Panc1 (cell line): Measurements from ENCODE around the gene WBP1L. TPM values are rescaled to one million over a fixed set of nuclear protein-coding genes. Genes with fewer than 3 reads are reported as not detected.
A peak's percentile ranks its signal among the peaks of the same experiment; 100 is the strongest.

Experiments
- ATAC-seq: fragments of 200-7000 bp; cut with Tn5 transposase; 2 replicates; pipeline ENCODE4 v1.9.1; 2020; ENCODE audit warnings: mild to moderate bottlenecking, moderate library complexity
- BruUV-seq: library from RNA; stranded (reverse); fragments of 400-500 nt; replicated peaks from 2 replicates; lab custom pipeline; 2021; lab: Mats Ljungman, UMichigan
- CTCF ChIA-PET: fragments of 300-600 bp; sonication (Branson Sonifier 250); formaldehyde crosslinking; loops from one replicate; lab custom pipeline; 2022; ENCODE audit warnings: antibody characterized with exemption; lab: Charles Lee
- POLR2A ChIA-PET: fragments of 300-600 bp; sonication (Branson Sonifier 250); formaldehyde crosslinking; loops from one replicate; lab custom pipeline; 2022; ENCODE audit warnings: antibody characterized with exemption; lab: Charles Lee
- DNase-seq: peaks from one replicate; pipeline ENCODE4 v3.0.0-alpha.2; 2010; ENCODE audit warnings: low read depth, low spot score
- H3K27ac ChIP-seq: 2 replicates; pipeline ENCODE4 v1.5.1; 2011; ENCODE audit warnings: mild to moderate bottlenecking, low read length, inconsistent platforms
- H3K27me3 ChIP-seq: fragments of 200-500 bp; sonication (Bioruptor generic); 2 replicates; pipeline ENCODE4 v1.6.0; 2014; ENCODE audit warnings: low read length, inconsistent platforms; ENCODE audit not compliant: control insufficient read depth, insufficient read depth
- H3K36me3 ChIP-seq: fragments of 200-500 bp; sonication (Bioruptor generic); 2 replicates; pipeline ENCODE4 v1.5.1; 2014; ENCODE audit warnings: inconsistent platforms, mild to moderate bottlenecking, low read length, moderate library complexity; ENCODE audit not compliant: control insufficient read depth, insufficient read depth
- H3K4me1 ChIP-seq: 2 replicates; pipeline ENCODE4 v1.5.1; 2011; ENCODE audit warnings: inconsistent platforms, mild to moderate bottlenecking, low read length, moderate library complexity; ENCODE audit not compliant: control insufficient read depth, insufficient read depth
- H3K4me3 ChIP-seq, 2 experiments: 2 replicates each; pipeline ENCODE4 v1.5.1; 2011 to 2012; ENCODE audit warnings: low read depth in 2 of 2, low read length in 2 of 2, mild to moderate bottlenecking in 2 of 2, inconsistent platforms in 1 of 2, moderate library complexity in 1 of 2
- H3K9me3 ChIP-seq: fragments of 200-500 bp; sonication (Bioruptor generic); 2 replicates; pipeline ENCODE4 v1.5.1; 2014; ENCODE audit warnings: low read depth, mild to moderate bottlenecking, inconsistent platforms, low read length, moderate library complexity; ENCODE audit not compliant: control insufficient read depth, insufficient read depth
- POLR2AphosphoS5 ChIP-seq: IDR thresholded peaks from 2 replicates; pipeline ENCODE4 v1.6.1; 2012; ENCODE audit warnings: mild to moderate bottlenecking, low read depth, low read length, moderate library complexity
- SIN3A ChIP-seq: IDR thresholded peaks from 2 replicates; pipeline ENCODE4 v1.6.1; 2012; ENCODE audit warnings: low read depth, mild to moderate bottlenecking, low read length, moderate library complexity, borderline replicate concordance; ENCODE audit not compliant: insufficient read depth
- TCF7L2 ChIP-seq: IDR thresholded peaks from 2 replicates; pipeline ENCODE4 v1.6.1; 2011; ENCODE audit warnings: mild to moderate bottlenecking, low read depth, low read length, inconsistent platforms
- in situ Hi-C: cut with HindIII; loops from 2 replicates; pipeline ENCODE4 v1.10.0; 2016; ENCODE audit warnings: low sequenced_read_pairs, low pct_unique_long_range_greater_than_20kb
- intact Hi-C: fragments of 100-400 bp; cut with micrococcal nuclease; formaldehyde crosslinking; loops from one replicate; pipeline ENCODE4 v1.10.0; 2022; ENCODE audit not compliant: unreplicated experiment
- total RNA-seq: library from RNA; stranded (reverse); gene quantifications from one replicate; pipeline ENCODE4 v1.2.1, GENCODE V29; 2021; ENCODE audit not compliant: unreplicated experiment
- TF ChIP-seq, protein P1 (sequence below), 2 experiments: IDR thresholded peaks; 2 replicates each; pipeline ENCODE4 v1.6.1; 2011 to 2012; ENCODE audit warnings: low read depth in 2 of 2, control low read depth in 1 of 2, low read length in 1 of 2, mild to moderate bottlenecking in 1 of 2, moderate library complexity in 1 of 2; ENCODE audit not compliant: insufficient read depth in 1 of 2
- TF ChIP-seq, protein P2 (sequence below): fragments of 450-650 bp; IDR thresholded peaks from 2 replicates; pipeline ENCODE4 v1.5.1; 2017; ENCODE audit warnings: mild to moderate bottlenecking

Gene WBP1L
- total RNA-seq, 1 experiment from 2014 or later, result 91.3 TPM

DNA sequence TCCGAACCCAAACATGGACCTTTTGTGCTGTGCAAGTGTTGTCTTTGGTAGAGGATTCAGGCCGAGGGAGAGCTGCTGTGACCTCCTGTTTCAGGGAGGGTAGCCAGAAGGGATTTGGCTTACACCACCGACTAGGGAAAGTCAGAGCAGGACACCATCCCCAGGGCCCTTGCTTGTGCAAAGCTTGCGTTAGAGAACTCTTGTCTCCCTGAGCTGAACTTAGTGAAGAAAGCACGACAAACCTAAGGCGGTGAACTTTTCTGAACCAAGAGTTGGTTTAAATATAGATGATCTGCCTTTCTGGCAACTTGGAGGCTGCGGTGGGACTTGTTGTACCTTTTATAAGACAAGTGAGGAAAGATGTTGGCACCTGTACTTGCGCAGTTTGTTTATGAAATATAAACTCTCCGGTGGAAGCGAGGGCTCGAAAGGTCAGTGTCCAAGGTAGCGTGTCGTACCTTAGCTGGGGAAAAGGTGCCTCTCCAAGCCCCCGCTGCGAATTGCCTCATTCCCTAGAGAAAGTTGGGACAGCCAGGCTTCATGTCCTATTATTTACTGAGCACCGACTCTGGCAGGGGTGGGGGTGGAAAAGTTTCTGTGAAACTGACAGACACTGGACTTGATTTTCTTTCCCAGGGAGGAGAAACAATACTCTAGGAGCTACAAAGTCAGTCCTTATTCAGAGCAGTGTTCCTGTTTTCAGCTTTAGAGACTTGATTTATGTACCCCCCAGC lies 31.6 kb downstream of the WBP1L start:
- in situ Hi-C loops (no loop called here), intact Hi-C loops (no loop called here)
- BruUV-seq, result no TSS peak
- ATAC-seq (peak; percentile 29), DNase-seq (no peak)
- ChIA-PET POLR2A (interaction anchor here (0.6 to 0.9 kb wide), 6 partner anchors 10 to 839 kb away, joined by 5 to 12 read pairs (median 6); partner anchors contain the start of gene SFXN2), CTCF (interaction anchor here (0.6 to 0.7 kb wide), 5 partner anchors 62 to 318 kb away, joined by 4 to 5 read pairs (median 5); no protein-coding TSS in a partner anchor)
- no peaks in the 10 kb centered on the region for H3K9me3 ChIP-seq
- peaks cover 89% of the 10 kb centered on the region for H3K4me1 ChIP-seq
- peak overlapping the region; percentile 21 to 53 for H3K4me3 ChIP-seq
- TF ChIP-seq, protein P1, sequence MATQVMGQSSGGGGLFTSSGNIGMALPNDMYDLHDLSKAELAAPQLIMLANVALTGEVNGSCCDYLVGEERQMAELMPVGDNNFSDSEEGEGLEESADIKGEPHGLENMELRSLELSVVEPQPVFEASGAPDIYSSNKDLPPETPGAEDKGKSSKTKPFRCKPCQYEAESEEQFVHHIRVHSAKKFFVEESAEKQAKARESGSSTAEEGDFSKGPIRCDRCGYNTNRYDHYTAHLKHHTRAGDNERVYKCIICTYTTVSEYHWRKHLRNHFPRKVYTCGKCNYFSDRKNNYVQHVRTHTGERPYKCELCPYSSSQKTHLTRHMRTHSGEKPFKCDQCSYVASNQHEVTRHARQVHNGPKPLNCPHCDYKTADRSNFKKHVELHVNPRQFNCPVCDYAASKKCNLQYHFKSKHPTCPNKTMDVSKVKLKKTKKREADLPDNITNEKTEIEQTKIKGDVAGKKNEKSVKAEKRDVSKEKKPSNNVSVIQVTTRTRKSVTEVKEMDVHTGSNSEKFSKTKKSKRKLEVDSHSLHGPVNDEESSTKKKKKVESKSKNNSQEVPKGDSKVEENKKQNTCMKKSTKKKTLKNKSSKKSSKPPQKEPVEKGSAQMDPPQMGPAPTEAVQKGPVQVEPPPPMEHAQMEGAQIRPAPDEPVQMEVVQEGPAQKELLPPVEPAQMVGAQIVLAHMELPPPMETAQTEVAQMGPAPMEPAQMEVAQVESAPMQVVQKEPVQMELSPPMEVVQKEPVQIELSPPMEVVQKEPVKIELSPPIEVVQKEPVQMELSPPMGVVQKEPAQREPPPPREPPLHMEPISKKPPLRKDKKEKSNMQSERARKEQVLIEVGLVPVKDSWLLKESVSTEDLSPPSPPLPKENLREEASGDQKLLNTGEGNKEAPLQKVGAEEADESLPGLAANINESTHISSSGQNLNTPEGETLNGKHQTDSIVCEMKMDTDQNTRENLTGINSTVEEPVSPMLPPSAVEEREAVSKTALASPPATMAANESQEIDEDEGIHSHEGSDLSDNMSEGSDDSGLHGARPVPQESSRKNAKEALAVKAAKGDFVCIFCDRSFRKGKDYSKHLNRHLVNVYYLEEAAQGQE (IDR thresholded peaks at IDR 0.05; ENCODE audit: insufficient read depth in 1 of 2, low read depth in 2 of 2, low read length in 1 of 2), result no peak
- TF ChIP-seq TCF7L2, result no peak
- TF ChIP-seq, protein P2, sequence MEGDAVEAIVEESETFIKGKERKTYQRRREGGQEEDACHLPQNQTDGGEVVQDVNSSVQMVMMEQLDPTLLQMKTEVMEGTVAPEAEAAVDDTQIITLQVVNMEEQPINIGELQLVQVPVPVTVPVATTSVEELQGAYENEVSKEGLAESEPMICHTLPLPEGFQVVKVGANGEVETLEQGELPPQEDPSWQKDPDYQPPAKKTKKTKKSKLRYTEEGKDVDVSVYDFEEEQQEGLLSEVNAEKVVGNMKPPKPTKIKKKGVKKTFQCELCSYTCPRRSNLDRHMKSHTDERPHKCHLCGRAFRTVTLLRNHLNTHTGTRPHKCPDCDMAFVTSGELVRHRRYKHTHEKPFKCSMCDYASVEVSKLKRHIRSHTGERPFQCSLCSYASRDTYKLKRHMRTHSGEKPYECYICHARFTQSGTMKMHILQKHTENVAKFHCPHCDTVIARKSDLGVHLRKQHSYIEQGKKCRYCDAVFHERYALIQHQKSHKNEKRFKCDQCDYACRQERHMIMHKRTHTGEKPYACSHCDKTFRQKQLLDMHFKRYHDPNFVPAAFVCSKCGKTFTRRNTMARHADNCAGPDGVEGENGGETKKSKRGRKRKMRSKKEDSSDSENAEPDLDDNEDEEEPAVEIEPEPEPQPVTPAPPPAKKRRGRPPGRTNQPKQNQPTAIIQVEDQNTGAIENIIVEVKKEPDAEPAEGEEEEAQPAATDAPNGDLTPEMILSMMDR, result no peak
- no peak for TF ChIP-seq SIN3A
- no peak; the same call in 1 of the 2 replicates for TF ChIP-seq POLR2AphosphoS5
- no peaks in the 10 kb centered on the region for H3K36me3 ChIP-seq
- H3K27me3 ChIP-seq, result no peaks in the 10 kb centered on the region
- peak overlapping the region; percentile 94 for H3K27ac ChIP-seq

DNA sequence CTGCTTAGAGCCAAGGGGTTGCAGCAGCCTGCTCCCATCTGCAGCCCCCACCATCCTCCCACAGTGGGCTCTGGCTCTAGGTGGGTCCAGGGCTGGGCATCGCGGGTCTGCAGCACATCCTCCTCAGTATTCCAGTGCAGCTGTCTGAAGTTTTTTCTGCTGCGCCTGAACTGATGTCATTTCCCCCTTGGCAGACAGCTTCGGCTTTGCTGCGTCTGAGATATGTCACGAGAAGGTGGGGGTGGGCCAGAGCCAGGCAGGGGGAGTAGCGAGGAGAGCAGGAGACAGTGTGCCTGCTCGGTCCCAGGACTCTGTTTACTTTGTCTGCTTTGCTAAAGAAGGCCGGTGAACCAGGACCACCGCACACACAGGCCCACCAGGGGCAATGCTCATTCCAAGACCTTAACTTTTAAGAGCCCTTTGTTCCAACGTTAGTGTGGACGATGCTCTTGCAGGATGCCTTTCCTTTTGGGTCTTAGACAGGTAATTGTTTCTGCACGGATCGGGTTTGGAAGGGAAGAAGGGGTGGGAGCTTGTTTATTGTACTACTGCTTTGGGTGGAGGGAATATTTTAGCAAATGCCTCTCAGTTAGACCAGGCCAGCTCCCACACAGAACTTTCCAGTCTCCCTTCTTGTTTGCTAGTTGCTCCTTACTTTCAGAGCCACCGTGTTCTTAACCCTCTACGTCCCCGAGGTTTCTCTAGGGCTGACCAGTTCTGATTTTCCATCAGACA lies 32.4 kb downstream of the WBP1L start:
- intact Hi-C loops (no loop called here), in situ Hi-C loops (no loop called here)
- Histone ChIP-seq H3K4me1 (peaks cover 89% of the 10 kb centered on the region), H3K4me3 (peak overlapping the region; percentile 21 to 53), H3K27me3 (no peaks in the 10 kb centered on the region), H3K9me3 (no peaks in the 10 kb centered on the region), H3K36me3 (no peaks in the 10 kb centered on the region), H3K27ac (peak overlapping the region; percentile 94)
- DNase-seq, result no peak
- CTCF ChIA-PET, result interaction anchor here (0.6 kb wide), 1 partner anchor 125 kb away, joined by 5 read pairs; no protein-coding TSS in a partner anchor
- ATAC-seq, result peak; percentile 72
- BruUV-seq, result no TSS peak
- POLR2A ChIA-PET, result interaction anchor here (0.6 kb wide), 3 partner anchors 62 to 314 kb away, joined by 5 to 6 read pairs (median 5); partner anchors contain the start of gene SFXN2
- TF ChIP-seq, protein P2, result no peak
- TF ChIP-seq POLR2AphosphoS5 (peak; percentile 21; the same call in 1 of the 2 replicates), SIN3A (0 out of 2 replicates have a peak, but pooled peaks have one; percentile 23), TCF7L2 (no peak)
